HCT116 (cell line): ENCODE data around the gene CCDC8. TPM values are rescaled to one million over a fixed set of nuclear protein-coding genes. Genes with fewer than 3 reads are reported as not detected.

Source experiments
- ATAC-seq: fragments of 200-7000 bp; cut with Tn5 transposase; 2 replicates; pipeline ENCODE4 v1.9.1; 2020; ENCODE audit warnings: mild to moderate bottlenecking, moderate library complexity
- BruUV-seq: library from RNA; stranded (reverse); fragments of 400-500 nt; replicated peaks from 2 replicates; lab custom pipeline; 2021; lab: Mats Ljungman, UMichigan
- CTCF ChIA-PET: fragments of 300-600 bp; sonication (Branson Sonifier 250); formaldehyde crosslinking; loops from one replicate; lab custom pipeline; 2021; ENCODE audit warnings: antibody characterized with exemption; lab: Charles Lee
- POLR2A ChIA-PET: fragments of 300-600, 350-600 bp; sonication (Branson Sonifier 250); formaldehyde crosslinking; loops from one replicate; lab custom pipeline; 2021; ENCODE audit warnings: antibody characterized with exemption; lab: Charles Lee
- RAD21 ChIA-PET, 2 experiments: fragments of 300-600 bp; sonication (Branson Sonifier 250); formaldehyde crosslinking; loops; one replicate each; lab custom pipeline; 2023; ENCODE audit warnings: low total read pairs in 2 of 2; ENCODE audit not compliant: uncharacterized antibody in 2 of 2, unreplicated experiment in 2 of 2, low non-redundant PET in 1 of 2; lab: Charles Lee
- DNase-seq: peaks from one replicate; pipeline ENCODE4 v3.0.0-alpha.2; 2010; ENCODE audit warnings: low read depth, low spot score
- H2AFZ ChIP-seq: fragments of 200-600 bp; shearing (Covaris generic), sonication (generic); 2 replicates; pipeline ENCODE4 v1.6.1; 2017; ENCODE audit warnings: low read depth, mixed run types, mixed read lengths, antibody characterized with exemption, low read length; ENCODE audit not compliant: poor library complexity, severe bottlenecking
- H3K27ac ChIP-seq: 2 replicates; pipeline ENCODE4 v1.5.1; 2012; ENCODE audit warnings: low read depth, low read length
- H3K27me3 ChIP-seq: fragments of 200-600 bp; sonication (generic); 2 replicates; pipeline ENCODE4 v1.6.1; 2016; ENCODE audit warnings: mixed run types, low read length, mixed read lengths; ENCODE audit not compliant: insufficient read depth
- H3K36me3 ChIP-seq, 2 experiments: fragments of 200-500 bp in 1 of 2; fragments of 200-600 bp in 1 of 2; sonication (Bioruptor generic) in 1 of 2; sonication (generic) in 1 of 2; 2 replicates each; pipeline versions ENCODE4 v1.5.1 to v1.6.1; 2014 to 2016; ENCODE audit warnings: low read length in 2 of 2, inconsistent platforms in 1 of 2, mixed read lengths in 1 of 2, mixed run types in 1 of 2; ENCODE audit not compliant: insufficient read depth in 2 of 2, control insufficient read depth in 1 of 2
- H3K4me1 ChIP-seq, 2 experiments: fragments of 200-600 bp in 1 of 2; sonication (generic) in 1 of 2; 2 replicates each; pipeline versions ENCODE4 v1.5.1 to v1.6.1; 2012 to 2017; ENCODE audit warnings: low read length in 2 of 2, inconsistent platforms in 1 of 2, mild to moderate bottlenecking in 1 of 2, mixed read lengths in 1 of 2, mixed run types in 1 of 2, moderate library complexity in 1 of 2; ENCODE audit not compliant: insufficient read depth in 2 of 2, control insufficient read depth in 1 of 2
- H3K4me2 ChIP-seq: fragments of 200-600 bp; sonication (generic); 2 replicates; pipeline ENCODE4 v1.6.1; 2017; ENCODE audit warnings: mixed run types, low read length, mixed read lengths
- H3K4me3 ChIP-seq, 2 experiments: fragments of 200-600 bp in 1 of 2; sonication (generic) in 1 of 2; replicated peaks in 1 of 2; 2 replicates each; pipeline ENCODE4 v1.5.1; 2011 to 2016; ENCODE audit warnings: low read length in 2 of 2, control low read depth in 1 of 2, low read depth in 1 of 2, mild to moderate bottlenecking in 1 of 2, mixed read lengths in 1 of 2, mixed run types in 1 of 2
- H3K79me2 ChIP-seq: fragments of 200-600 bp; sonication (generic); 2 replicates; pipeline ENCODE4 v1.6.1; 2017; ENCODE audit warnings: mild to moderate bottlenecking, mixed run types, low read length, moderate library complexity, mixed read lengths; ENCODE audit not compliant: insufficient read depth
- H3K9ac ChIP-seq: fragments of 200-600 bp; sonication (generic); 2 replicates; pipeline ENCODE4 v1.6.1; 2016; ENCODE audit warnings: low read length, mixed read lengths
- H3K9me2 ChIP-seq: fragments of 200-600 bp; sonication (generic), shearing (Covaris generic); 2 replicates; pipeline ENCODE4 v1.6.1; 2017; ENCODE audit warnings: mixed run types, mild to moderate bottlenecking, moderate library complexity; ENCODE audit not compliant: insufficient read depth
- H3K9me3 ChIP-seq, 2 experiments: fragments of 200-500 bp in 1 of 2; fragments of 200-600 bp in 1 of 2; sonication (Bioruptor generic) in 1 of 2; sonication (generic) in 1 of 2; 2 replicates each; pipeline ENCODE4 v1.6.1; 2014 to 2017; ENCODE audit warnings: low read length in 2 of 2, mixed read lengths in 2 of 2, inconsistent platforms in 1 of 2, low read depth in 1 of 2, mild to moderate bottlenecking in 1 of 2, mixed run types in 1 of 2, moderate library complexity in 1 of 2; ENCODE audit not compliant: control insufficient read depth in 1 of 2, insufficient read depth in 1 of 2
- H4K20me1 ChIP-seq: fragments of 200-600 bp; sonication (generic), shearing (Covaris generic); 2 replicates; pipeline ENCODE4 v1.6.1; 2017; ENCODE audit warnings: mixed run types, mild to moderate bottlenecking, moderate library complexity; ENCODE audit not compliant: insufficient read depth
- ELF1 ChIP-seq: IDR thresholded peaks from 2 replicates; pipeline ENCODE4 v1.6.1; 2012; ENCODE audit warnings: low read depth, borderline replicate concordance
- EZH2phosphoT487 ChIP-seq: fragments of 200-600 bp; IDR thresholded peaks from 2 replicates; pipeline ENCODE4 v1.6.1; 2018; ENCODE audit warnings: antibody characterized with exemption, borderline replicate concordance
- FOSL1 ChIP-seq: IDR thresholded peaks from 2 replicates; pipeline ENCODE4 v1.6.1; 2012; ENCODE audit warnings: low read depth
- MAX ChIP-seq: IDR thresholded peaks from 2 replicates; pipeline ENCODE4 v1.6.1; 2012
- RAD21 ChIP-seq: IDR thresholded peaks from 2 replicates; pipeline ENCODE4 v1.6.1; 2012; ENCODE audit warnings: low read depth, mild to moderate bottlenecking
- TCF7L2 ChIP-seq: IDR thresholded peaks from 2 replicates; pipeline ENCODE4 v1.7.0; 2011; ENCODE audit warnings: borderline replicate concordance, inconsistent platforms; ENCODE audit not compliant: insufficient read depth, insufficient read length; ENCODE audit errors: extremely low read depth
- YY1 ChIP-seq: IDR thresholded peaks from 2 replicates; pipeline ENCODE4 v1.6.1; 2011; ENCODE audit warnings: low read length, low read depth, moderate library complexity, mild to moderate bottlenecking; ENCODE audit not compliant: insufficient replicate concordance; ENCODE audit errors: extremely low read depth
- ZNF274 ChIP-seq: fragments of 200-500 bp; sonication (Bioruptor generic); IDR thresholded peaks from 2 replicates; pipeline ENCODE4 v1.6.1; 2014; ENCODE audit warnings: mild to moderate bottlenecking, low read depth, low read length, inconsistent platforms
- intact Hi-C: fragments of 100-400 bp; cut with micrococcal nuclease; formaldehyde crosslinking; loops from 2 replicates; pipeline ENCODE4 v1.10.0; 2022
- total RNA-seq: library from RNA; stranded (reverse); gene quantifications from one replicate; pipeline ENCODE4 v1.2.1, GENCODE V29; 2021; ENCODE audit not compliant: unreplicated experiment
- TF ChIP-seq, protein P1 (sequence below), 3 experiments: fragments of 200-600 bp in 1 of 3; sonication (generic) in 1 of 3; IDR thresholded peaks in 2 of 3; conservative IDR thresholded peaks in 1 of 3; 2 replicates each; pipeline ENCODE4 v1.5.1; 2012 to 2017; ENCODE audit warnings: low read depth in 2 of 3, low read length in 2 of 3, antibody characterized with exemption in 1 of 3, borderline replicate concordance in 1 of 3, control low read depth in 1 of 3, mild to moderate bottlenecking in 1 of 3, mixed read lengths in 1 of 3, mixed run types in 1 of 3, moderate library complexity in 1 of 3; ENCODE audit not compliant: insufficient read depth in 1 of 3

CCDC8 gene
- total RNA-seq, 1 experiment from 2014 or later = 0.10 TPM

DNA sequence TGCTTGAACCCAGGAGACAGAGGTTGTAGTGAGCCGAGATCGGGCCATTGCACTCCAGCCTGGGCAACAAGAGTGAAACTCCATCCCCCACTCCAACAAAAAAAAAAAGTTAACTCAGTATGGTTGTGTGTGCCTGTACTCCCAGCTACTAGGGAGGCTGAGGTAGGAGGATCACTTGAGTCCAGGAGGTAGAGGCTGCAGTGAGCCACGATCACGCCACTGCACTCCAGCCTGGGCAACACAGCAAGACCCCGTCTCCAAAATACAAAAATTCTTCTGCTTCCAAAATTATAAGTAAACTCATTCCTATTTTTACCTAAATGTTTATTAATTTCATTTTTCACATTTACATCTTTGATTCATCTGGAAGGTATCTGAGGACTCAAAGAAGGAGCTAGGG is 43.6 kb upstream of the CCDC8 start:
- ATAC-seq (no peak), DNase-seq (no peak)
- no peaks in the 10 kb centered on the region for H3K79me2 ChIP-seq
- no peaks in the 10 kb centered on the region for H3K4me1 ChIP-seq
- BruUV-seq = no TSS peak
- no peaks in the 10 kb centered on the region for H4K20me1 ChIP-seq
- no peaks in the 10 kb centered on the region for H3K9me2 ChIP-seq
- ChIA-PET CTCF (no interaction called here), POLR2A (no interaction called here), RAD21 (no interaction called here)
- H3K4me2 ChIP-seq = no peak overlapping the region
- no peak overlapping the region for H3K9ac ChIP-seq
- no peak overlapping the region for H3K4me3 ChIP-seq
- H3K27me3 ChIP-seq = no peaks in the 10 kb centered on the region
- intact Hi-C loops = no loop called here
- H3K9me3 ChIP-seq = no peaks in the 10 kb centered on the region
- H3K36me3 ChIP-seq = no peaks in the 10 kb centered on the region
- H2AFZ ChIP-seq = no peak overlapping the region
- TF ChIP-seq, protein P1, sequence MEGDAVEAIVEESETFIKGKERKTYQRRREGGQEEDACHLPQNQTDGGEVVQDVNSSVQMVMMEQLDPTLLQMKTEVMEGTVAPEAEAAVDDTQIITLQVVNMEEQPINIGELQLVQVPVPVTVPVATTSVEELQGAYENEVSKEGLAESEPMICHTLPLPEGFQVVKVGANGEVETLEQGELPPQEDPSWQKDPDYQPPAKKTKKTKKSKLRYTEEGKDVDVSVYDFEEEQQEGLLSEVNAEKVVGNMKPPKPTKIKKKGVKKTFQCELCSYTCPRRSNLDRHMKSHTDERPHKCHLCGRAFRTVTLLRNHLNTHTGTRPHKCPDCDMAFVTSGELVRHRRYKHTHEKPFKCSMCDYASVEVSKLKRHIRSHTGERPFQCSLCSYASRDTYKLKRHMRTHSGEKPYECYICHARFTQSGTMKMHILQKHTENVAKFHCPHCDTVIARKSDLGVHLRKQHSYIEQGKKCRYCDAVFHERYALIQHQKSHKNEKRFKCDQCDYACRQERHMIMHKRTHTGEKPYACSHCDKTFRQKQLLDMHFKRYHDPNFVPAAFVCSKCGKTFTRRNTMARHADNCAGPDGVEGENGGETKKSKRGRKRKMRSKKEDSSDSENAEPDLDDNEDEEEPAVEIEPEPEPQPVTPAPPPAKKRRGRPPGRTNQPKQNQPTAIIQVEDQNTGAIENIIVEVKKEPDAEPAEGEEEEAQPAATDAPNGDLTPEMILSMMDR (IDR thresholded peaks at IDR 0.05 in 2 of 3, conservative IDR thresholded peaks at IDR 0.05 in 1 of 3; ENCODE audit: borderline replicate concordance in 1 of 3, insufficient read depth in 1 of 3, low read depth in 2 of 3, low read length in 2 of 3) = no peak
- no peak for TF ChIP-seq EZH2phosphoT487
- TF ChIP-seq TCF7L2 = no peak
- TF ChIP-seq ELF1 = no peak
- no peak for TF ChIP-seq MAX
- no peak for TF ChIP-seq FOSL1
- TF ChIP-seq ZNF274 = no peak
- no peak for TF ChIP-seq RAD21
- no peak for TF ChIP-seq YY1
- no peak overlapping the region for H3K27ac ChIP-seq
